KOPT-K1 (cell line): ENCODE measurements around the gene GLI3.

Source experiments
- H3K27ac ChIP-seq: fragments of 200-600 bp; sonication (generic); 2 replicates; pipeline ENCODE4 v1.5.1; 2016; ENCODE audit warnings: antibody characterized with exemption, mild to moderate bottlenecking, low read depth, low read length; ENCODE audit not compliant: poor library complexity, severe bottlenecking
- H3K36me3 ChIP-seq: fragments of 200-600 bp; sonication (generic); 2 replicates; pipeline ENCODE4 v1.5.1; 2017; ENCODE audit warnings: antibody characterized with exemption, mild to moderate bottlenecking, low read length, moderate library complexity; ENCODE audit not compliant: insufficient read depth
- H3K9me3 ChIP-seq: fragments of 200-600 bp; sonication (generic); 2 replicates; pipeline ENCODE4 v1.5.1; 2017; ENCODE audit warnings: antibody characterized with exemption, low read length, mild to moderate bottlenecking; ENCODE audit not compliant: insufficient read depth, poor library complexity, severe bottlenecking

Gene GLI3

GRCh38 chr7:41930538-41931262 is 306.3 kb downstream of the GLI3 start:
- no peaks in the 10 kb centered on the region for H3K36me3 ChIP-seq
- no peaks in the 10 kb centered on the region for H3K9me3 ChIP-seq
- no peak overlapping the region for H3K27ac ChIP-seq

- H3K9me3 ChIP-seq: no peaks in the 10 kb centered on the region
- no peaks in the 10 kb centered on the region for H3K36me3 ChIP-seq
- no peak overlapping the region for H3K27ac ChIP-seq
These were observed 308.2 kb downstream of the GLI3 start for GRCh38 chr7:41928781-41929180.

GRCh38 chr7:41928166-41928565 is 308.8 kb downstream of the GLI3 start:
- H3K27ac ChIP-seq: no peak overlapping the region
- H3K9me3 ChIP-seq: no peaks in the 10 kb centered on the region
- no peaks in the 10 kb centered on the region for H3K36me3 ChIP-seq

GRCh38 chr7:41927380-41927779 is 309.6 kb downstream of the GLI3 start:
- H3K36me3 ChIP-seq: no peaks in the 10 kb centered on the region
- H3K27ac ChIP-seq: no peak overlapping the region
- H3K9me3 ChIP-seq: no peaks in the 10 kb centered on the region

- Histone ChIP-seq H3K27ac (no peak overlapping the region), H3K9me3 (no peaks in the 10 kb centered on the region), H3K36me3 (no peaks in the 10 kb centered on the region)
These were observed 311.1 kb downstream of the GLI3 start for GRCh38 chr7:41925946-41926345.

- no peaks in the 10 kb centered on the region for H3K9me3 ChIP-seq
- no peaks in the 10 kb centered on the region for H3K36me3 ChIP-seq
- H3K27ac ChIP-seq: no peak overlapping the region
These were observed 312.2 kb downstream of the GLI3 start for GRCh38 chr7:41924796-41925195.

- Histone ChIP-seq H3K9me3 (no peaks in the 10 kb centered on the region), H3K36me3 (no peaks in the 10 kb centered on the region)
These were observed 314.6 kb downstream of the GLI3 start for GRCh38 chr7:41922373-41922772.

GRCh38 chr7:41921453-41921981 is 315.5 kb downstream of the GLI3 start:
- no peaks in the 10 kb centered on the region for H3K9me3 ChIP-seq
- no peak overlapping the region for H3K27ac ChIP-seq
- H3K36me3 ChIP-seq: no peaks in the 10 kb centered on the region

More at GRCh38 chr7:41922373-41922772, 314.6 kb downstream of the GLI3 start:
- H3K27ac ChIP-seq: no peak overlapping the region

- Histone ChIP-seq H3K27ac (no peak overlapping the region), H3K36me3 (no peaks in the 10 kb centered on the region)
These were observed 318.4 kb downstream of the GLI3 start for GRCh38 chr7:41918597-41918996.

GRCh38 chr7:41916450-41916927 is 320.5 kb downstream of the GLI3 start:
- no peaks in the 10 kb centered on the region for H3K9me3 ChIP-seq
- no peaks in the 10 kb centered on the region for H3K36me3 ChIP-seq
- H3K27ac ChIP-seq: no peak overlapping the region

More at GRCh38 chr7:41918597-41918996, 318.4 kb downstream of the GLI3 start:
- no peaks in the 10 kb centered on the region for H3K9me3 ChIP-seq

- no peak overlapping the region for H3K27ac ChIP-seq
- H3K9me3 ChIP-seq: no peaks in the 10 kb centered on the region
- H3K36me3 ChIP-seq: no peaks in the 10 kb centered on the region
These were observed 321.1 kb downstream of the GLI3 start for GRCh38 chr7:41915871-41916270.

- Histone ChIP-seq H3K9me3 (no peaks in the 10 kb centered on the region), H3K36me3 (no peaks in the 10 kb centered on the region), H3K27ac (no peak overlapping the region)
These were observed 324.0 kb downstream of the GLI3 start for GRCh38 chr7:41912851-41913567.

- no peaks in the 10 kb centered on the region for H3K9me3 ChIP-seq
- H3K27ac ChIP-seq: no peak overlapping the region
- H3K36me3 ChIP-seq: no peaks in the 10 kb centered on the region
These were observed 324.6 kb downstream of the GLI3 start for GRCh38 chr7:41912426-41912825.

GRCh38 chr7:41911792-41912191 is 325.2 kb downstream of the GLI3 start:
- Histone ChIP-seq H3K9me3 (no peaks in the 10 kb centered on the region), H3K27ac (no peak overlapping the region), H3K36me3 (no peaks in the 10 kb centered on the region)
